HG02973 (cell line): ENCODE data around the gene AKR1C2.
"Not testable (repeated sequence)": the region's sequence is repeated elsewhere in the genome, so short reads cannot be mapped to it uniquely, and the experiment has no call there.

Experiments used
- ATAC-seq: cut with Tn5 transposase; IDR thresholded peaks from one replicate; pipeline ENCODE4 v1.9.1; 2021; ENCODE audit warnings: moderate library complexity; ENCODE audit not compliant: unreplicated experiment

AKR1C2 gene

GRCh38 chr10:5025461-5025881 is 21.8 kb upstream of the AKR1C2 start:
- ATAC-seq, result not testable (repeated sequence)

- ATAC-seq, result no peak
These were observed 19.6 kb upstream of the AKR1C2 start for GRCh38 chr10:5023177-5023805.

GRCh38 chr10:5021624-5022290 is 18.1 kb upstream of the AKR1C2 start:
- ATAC-seq, result not testable (repeated sequence)

- ATAC-seq, result not testable (repeated sequence)
These were observed 16.3 kb upstream of the AKR1C2 start for GRCh38 chr10:5019770-5020612.

GRCh38 chr10:5018671-5019277 is 15.1 kb upstream of the AKR1C2 start:
- ATAC-seq, result not testable (repeated sequence)

- ATAC-seq, result no peak
These were observed 14.5 kb upstream of the AKR1C2 start for GRCh38 chr10:5018134-5018533.

GRCh38 chr10:5014936-5015335 is 11.3 kb upstream of the AKR1C2 start:
- ATAC-seq, result no peak

- ATAC-seq, result not testable (repeated sequence)
These were observed 10.7 kb upstream of the AKR1C2 start for GRCh38 chr10:5014200-5014910.

GRCh38 chr10:5013385-5013784 is 9.7 kb upstream of the AKR1C2 start:
- ATAC-seq, result no peak

- ATAC-seq, result no peak
These were observed 8.9 kb upstream of the AKR1C2 start for GRCh38 chr10:5012595-5012994.

GRCh38 chr10:5011392-5011791 is 7.7 kb upstream of the AKR1C2 start:
- not testable (repeated sequence) for ATAC-seq

- not testable (repeated sequence) for ATAC-seq
These were observed 6.4 kb upstream of the AKR1C2 start for GRCh38 chr10:5010043-5010442.

- not testable (repeated sequence) for ATAC-seq
These were observed 5.3 kb upstream of the AKR1C2 start for GRCh38 chr10:5008857-5009548.

GRCh38 chr10:5004501-5004900 is 844 bp upstream of the AKR1C2 start:
- not testable (repeated sequence) for ATAC-seq

- not testable (repeated sequence) for ATAC-seq
These were observed 351 bp upstream of the AKR1C2 start for GRCh38 chr10:5004030-5004385.

- ATAC-seq, result no peak
These were observed 1.5 kb downstream of the AKR1C2 start for GRCh38 chr10:5002013-5002727.

GRCh38 chr10:4998671-4999070 is 5.0 kb downstream of the AKR1C2 start:
- ATAC-seq, result no peak

- ATAC-seq, result not testable (repeated sequence)
These were observed 9.4 kb downstream of the AKR1C2 start for GRCh38 chr10:4994260-4994659.

- not testable (repeated sequence) for ATAC-seq
These were observed 11.1 kb downstream of the AKR1C2 start for GRCh38 chr10:4992564-4992963.
